Fibroblast of the aortic adventitia (primary cell): Measurements from ENCODE around the gene ISM2. TPM values are rescaled to one million over a fixed set of nuclear protein-coding genes. Genes with fewer than 3 reads are reported as not detected.
A peak's percentile ranks its signal among the peaks of the same experiment; 100 is the strongest.

Experiments
- DNase-seq: peaks from one replicate; pipeline ENCODE4 v3.0.0-alpha.2; 2010; ENCODE audit warnings: low read depth
- H3K4me3 ChIP-seq: 2 replicates; pipeline ENCODE4 v1.5.1; 2011; ENCODE audit warnings: low read depth, mild to moderate bottlenecking, control low read depth, low read length, moderate library complexity
- total RNA-seq: library from RNA; depleted of rRNA; stranded (reverse); fragments of >200 nt; gene quantifications from 2 replicates; pipeline ENCODE4 v1.2.3, GENCODE V29; 2012; ENCODE audit warnings: low replicate concordance
- TF ChIP-seq, protein P1 (sequence below): IDR thresholded peaks from 2 replicates; pipeline ENCODE4 v1.5.1; 2011; ENCODE audit warnings: mild to moderate bottlenecking, low read length, control low read depth, inconsistent platforms; ENCODE audit not compliant: insufficient read depth

ISM2 gene
- total RNA-seq, 1 donor, result 0.09 TPM

DNA sequence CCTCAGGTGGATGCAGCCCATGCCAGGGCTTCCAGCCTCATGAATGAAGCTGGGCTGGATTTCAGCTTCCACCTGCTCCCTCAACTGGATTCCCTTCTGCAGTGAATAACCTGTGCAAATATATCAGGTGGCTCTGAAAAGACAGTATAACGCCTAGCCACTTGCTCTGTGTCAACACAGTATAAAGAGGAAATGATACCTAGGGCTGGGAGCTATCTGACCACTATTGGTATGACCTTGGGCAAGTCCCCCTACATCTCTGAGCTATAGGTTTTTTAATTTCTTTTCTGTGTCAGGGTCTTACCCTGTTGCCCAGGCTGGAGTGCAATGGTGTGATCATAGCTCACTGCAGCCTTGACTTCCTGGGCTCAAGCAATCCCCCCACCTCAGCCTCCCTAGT is 19.8 kb downstream of the ISM2 start:
- DNase-seq, result no peak
- TF ChIP-seq, protein P1, sequence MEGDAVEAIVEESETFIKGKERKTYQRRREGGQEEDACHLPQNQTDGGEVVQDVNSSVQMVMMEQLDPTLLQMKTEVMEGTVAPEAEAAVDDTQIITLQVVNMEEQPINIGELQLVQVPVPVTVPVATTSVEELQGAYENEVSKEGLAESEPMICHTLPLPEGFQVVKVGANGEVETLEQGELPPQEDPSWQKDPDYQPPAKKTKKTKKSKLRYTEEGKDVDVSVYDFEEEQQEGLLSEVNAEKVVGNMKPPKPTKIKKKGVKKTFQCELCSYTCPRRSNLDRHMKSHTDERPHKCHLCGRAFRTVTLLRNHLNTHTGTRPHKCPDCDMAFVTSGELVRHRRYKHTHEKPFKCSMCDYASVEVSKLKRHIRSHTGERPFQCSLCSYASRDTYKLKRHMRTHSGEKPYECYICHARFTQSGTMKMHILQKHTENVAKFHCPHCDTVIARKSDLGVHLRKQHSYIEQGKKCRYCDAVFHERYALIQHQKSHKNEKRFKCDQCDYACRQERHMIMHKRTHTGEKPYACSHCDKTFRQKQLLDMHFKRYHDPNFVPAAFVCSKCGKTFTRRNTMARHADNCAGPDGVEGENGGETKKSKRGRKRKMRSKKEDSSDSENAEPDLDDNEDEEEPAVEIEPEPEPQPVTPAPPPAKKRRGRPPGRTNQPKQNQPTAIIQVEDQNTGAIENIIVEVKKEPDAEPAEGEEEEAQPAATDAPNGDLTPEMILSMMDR, result no peak
- H3K4me3 ChIP-seq, result no peak overlapping the region

DNA sequence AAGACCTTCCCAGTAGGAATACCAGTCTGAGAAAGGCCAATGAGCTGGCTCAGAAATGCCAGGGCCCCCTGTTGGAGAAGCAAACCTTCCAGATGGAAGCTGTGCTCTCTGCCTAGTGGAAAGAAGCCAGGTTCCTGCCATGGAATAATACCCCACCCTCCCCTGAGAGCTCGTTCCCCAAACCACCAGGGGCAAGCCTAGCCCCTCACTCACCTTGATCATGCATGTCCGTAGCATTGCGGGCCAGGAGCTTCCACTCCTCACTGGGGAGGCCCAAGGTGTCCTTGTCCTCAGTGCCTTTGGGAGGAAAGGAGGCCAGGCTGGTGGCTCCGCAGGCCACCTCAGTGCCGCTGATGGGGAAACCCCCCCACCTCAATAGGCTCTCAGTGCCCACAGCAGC is 20.6 kb downstream of the ISM2 start:
- H3K4me3 ChIP-seq, result no peak overlapping the region
- no peak for DNase-seq
- TF ChIP-seq, protein P1, result no peak

DNA sequence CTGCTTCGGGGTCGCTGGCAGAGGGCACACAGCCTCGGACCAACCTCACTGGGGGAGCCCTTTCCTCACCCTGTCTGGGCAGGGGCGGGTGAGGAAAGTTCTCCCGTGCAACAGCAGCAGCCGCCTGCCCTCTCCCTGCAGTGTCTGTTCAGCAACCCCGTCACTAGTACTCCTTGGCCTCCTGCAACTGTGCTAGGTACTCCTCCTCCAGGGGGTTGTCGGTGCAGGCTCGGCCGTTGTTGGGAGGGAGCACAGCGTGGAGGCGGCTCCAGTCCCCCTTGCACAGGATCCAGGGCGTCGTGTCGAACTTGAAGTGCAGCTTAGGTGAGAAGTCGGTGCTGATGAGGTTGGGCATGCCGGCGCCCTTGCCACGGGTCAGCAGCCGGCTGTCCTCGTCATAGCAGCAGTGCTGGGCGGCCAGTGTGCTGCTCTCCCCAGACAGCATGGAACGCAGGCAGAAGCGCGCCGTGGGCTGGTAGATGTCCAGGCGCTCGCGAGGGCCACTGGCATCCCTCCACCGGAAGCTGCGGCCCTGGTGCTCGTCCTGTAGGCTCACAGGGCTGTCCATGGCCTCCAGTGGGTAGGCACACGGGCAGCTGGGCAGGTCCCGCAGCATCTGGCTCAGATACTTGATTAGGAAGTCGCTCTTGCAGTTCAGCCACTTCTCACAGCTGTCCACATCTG is 23.0 kb downstream of the ISM2 start:
- TF ChIP-seq, protein P1, result no peak
- DNase-seq, result no peak
- H3K4me3 ChIP-seq, result no peak overlapping the region

DNA sequence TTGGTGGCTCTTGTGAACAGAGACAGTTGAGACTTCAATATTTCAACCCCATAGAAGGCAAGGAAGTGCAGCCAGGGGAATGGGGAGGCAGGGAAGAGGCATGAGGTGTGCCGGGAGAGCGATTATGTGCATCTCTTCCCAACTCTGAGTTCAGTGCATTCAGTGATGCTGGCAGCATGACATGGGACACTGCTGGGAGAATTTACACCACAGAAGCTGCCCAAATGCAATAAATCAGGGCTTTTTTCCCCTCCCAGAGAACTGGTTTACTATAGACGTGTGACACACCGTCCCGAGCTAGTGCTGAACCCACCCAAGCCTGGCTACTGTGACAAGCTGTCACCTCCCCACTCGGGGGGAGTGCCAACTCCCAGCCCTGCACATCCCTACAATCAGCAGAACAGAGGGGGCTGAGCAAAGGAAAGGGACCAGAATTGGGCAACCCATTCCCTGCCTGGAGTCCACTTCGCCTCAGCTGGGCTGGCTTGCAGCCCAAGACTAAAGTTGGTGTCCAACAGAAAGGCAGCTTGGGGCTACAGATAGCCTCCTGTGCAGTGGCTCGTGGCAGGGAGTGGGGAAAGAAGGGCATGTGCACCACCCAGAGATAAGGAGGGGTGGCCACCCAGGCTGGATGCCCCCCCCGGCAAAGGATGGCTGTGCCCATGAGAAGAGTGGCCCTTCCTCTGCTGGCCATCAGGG is 24.0 kb downstream of the ISM2 start:
- no peak overlapping the region for H3K4me3 ChIP-seq
- DNase-seq, result peak; percentile 24
- TF ChIP-seq, protein P1, result no peak

DNA sequence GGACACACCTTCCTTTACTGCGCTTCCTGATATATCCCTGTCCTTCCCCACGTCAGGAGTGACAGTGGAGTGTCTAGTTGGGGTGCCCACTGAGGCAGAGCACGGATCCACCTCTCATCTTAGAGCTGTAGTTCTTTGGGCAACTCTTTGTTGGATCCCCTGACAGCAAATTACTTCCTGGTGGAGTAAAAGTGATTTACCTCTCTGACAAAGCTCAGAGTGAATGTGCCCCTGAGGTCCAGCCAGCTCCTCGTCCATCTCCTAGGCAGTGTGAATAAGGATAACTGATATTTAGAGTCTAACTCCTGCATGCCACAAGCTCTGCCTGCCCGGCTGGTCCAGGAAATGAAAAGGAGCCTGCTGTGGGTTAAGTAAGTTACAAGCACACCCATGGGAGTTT is 24.7 kb downstream of the ISM2 start:
- TF ChIP-seq, protein P1, result no peak
- no peak overlapping the region for H3K4me3 ChIP-seq
- no peak for DNase-seq

DNA sequence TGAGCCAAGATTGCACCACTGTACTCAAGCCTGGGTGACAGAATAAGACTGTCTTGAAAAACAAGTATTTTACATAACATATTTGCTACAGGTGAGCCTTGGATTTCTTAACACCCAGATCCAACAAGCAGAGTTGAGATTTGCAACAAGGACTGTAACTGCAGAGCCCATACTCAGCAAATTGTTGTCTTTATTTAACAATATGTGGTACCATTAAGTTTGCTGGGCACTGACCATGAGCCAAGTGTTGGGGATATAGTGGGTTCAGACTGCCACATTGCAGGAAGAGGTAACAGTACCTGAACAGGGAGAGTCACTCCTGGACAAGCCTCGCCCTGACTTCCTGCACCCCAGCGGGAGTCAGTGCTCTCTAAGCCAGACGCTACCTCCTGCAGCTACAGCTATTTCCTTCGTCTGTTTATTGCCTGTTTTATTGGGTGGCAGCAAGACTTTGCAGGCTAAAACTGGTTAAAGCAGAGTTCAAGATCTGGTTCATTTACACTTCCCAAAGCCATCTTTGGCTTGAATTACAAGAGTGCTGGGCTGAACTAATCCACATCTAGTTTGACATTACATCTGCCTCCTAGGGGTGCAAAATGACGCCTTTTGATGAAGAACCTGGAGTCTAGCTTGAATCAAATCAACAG is 28.3 kb downstream of the ISM2 start:
- DNase-seq, result no peak
- TF ChIP-seq, protein P1, result no peak
- no peak overlapping the region for H3K4me3 ChIP-seq
